Measurements from ENCODE around the gene SLC6A1.

Gene SLC6A1

DNA sequence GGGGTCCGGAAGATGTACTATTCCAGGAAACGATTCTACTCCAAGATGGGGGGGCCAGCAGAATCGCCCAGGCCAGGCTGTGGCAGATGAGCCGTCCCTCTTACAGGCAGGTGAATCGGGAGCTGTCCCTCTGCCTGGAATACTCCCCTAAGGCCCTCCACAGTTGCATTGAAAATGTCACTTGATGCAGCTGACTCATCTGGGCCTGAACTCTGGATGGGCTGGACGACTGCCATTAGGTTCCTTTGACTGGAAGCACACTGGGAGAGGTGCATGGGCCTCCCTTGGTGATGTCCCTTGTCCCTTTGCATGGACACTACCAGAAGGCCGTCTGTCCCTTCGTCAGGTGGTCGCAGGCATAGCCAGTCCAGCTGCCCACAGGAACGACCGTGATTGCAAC lies 92.1 kb downstream of the SLC6A1 start:
- TF ChIP-seq POLR2AphosphoS5 (IDR thresholded peaks at IDR 0.05; ENCODE audit: low read depth, low read length), result no peak
- TF ChIP-seq FOXP2 (optimal IDR thresholded peaks at IDR 0.05; ENCODE audit: borderline replicate concordance, extremely low read depth, extremely low read length, insufficient read depth), result no peak
- no peak for TF ChIP-seq SIN3A (IDR thresholded peaks at IDR 0.05; ENCODE audit: borderline replicate concordance, insufficient read depth, low read length)

- no peak for TF ChIP-seq POLR2AphosphoS5 (IDR thresholded peaks at IDR 0.05; ENCODE audit: low read depth, low read length)
- TF ChIP-seq REST (IDR thresholded peaks at IDR 0.05; ENCODE audit: insufficient read depth in 1 of 2, low read depth in 2 of 2, low read length in 2 of 2), result no peak
- no peak for TF ChIP-seq TAF1 (IDR thresholded peaks at IDR 0.05; ENCODE audit: borderline replicate concordance, insufficient read depth, low read length)
- TF ChIP-seq FOXP2 (optimal IDR thresholded peaks at IDR 0.05; ENCODE audit: borderline replicate concordance, extremely low read depth, extremely low read length, insufficient read depth), result no peak
- TF ChIP-seq SIN3A (IDR thresholded peaks at IDR 0.05; ENCODE audit: borderline replicate concordance, insufficient read depth, low read length), result no peak
These were observed 92.7 kb downstream of the SLC6A1 start for GRCh38 chr3:11085093-11085840.

- TF ChIP-seq SIN3A (IDR thresholded peaks at IDR 0.05; ENCODE audit: borderline replicate concordance, insufficient read depth, low read length), result no peak
These were observed 94.3 kb downstream of the SLC6A1 start for GRCh38 chr3:11086856-11087255.

DNA sequence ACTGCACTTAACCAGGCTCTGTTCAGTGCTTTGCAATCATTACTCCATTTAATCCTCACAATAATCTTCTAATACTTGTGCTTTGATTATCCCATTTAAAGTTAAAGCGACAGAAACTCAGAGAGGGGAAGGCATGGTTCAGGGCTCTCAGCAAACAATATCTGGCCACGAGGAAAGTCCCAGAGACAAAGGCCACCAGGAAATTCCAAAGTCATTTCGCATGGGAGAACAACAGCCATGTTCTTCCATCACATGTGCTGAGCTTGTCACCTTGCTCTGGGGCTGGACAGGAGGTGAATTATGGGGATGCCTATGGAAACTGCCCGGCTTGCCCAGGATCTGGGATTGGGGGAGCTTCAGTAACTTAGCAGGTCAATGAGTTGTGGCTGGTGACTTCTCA lies 95.5 kb downstream of the SLC6A1 start:
- TF ChIP-seq FOXP2 (optimal IDR thresholded peaks at IDR 0.05; ENCODE audit: borderline replicate concordance, extremely low read depth, extremely low read length, insufficient read depth) (no peak), TAF1 (IDR thresholded peaks at IDR 0.05; ENCODE audit: borderline replicate concordance, insufficient read depth, low read length) (no peak), POLR2AphosphoS5 (IDR thresholded peaks at IDR 0.05; ENCODE audit: low read depth, low read length) (no peak), REST (IDR thresholded peaks at IDR 0.05; ENCODE audit: insufficient read depth in 1 of 2, low read depth in 2 of 2, low read length in 2 of 2) (no peak), SIN3A (IDR thresholded peaks at IDR 0.05; ENCODE audit: borderline replicate concordance, insufficient read depth, low read length) (no peak)

DNA sequence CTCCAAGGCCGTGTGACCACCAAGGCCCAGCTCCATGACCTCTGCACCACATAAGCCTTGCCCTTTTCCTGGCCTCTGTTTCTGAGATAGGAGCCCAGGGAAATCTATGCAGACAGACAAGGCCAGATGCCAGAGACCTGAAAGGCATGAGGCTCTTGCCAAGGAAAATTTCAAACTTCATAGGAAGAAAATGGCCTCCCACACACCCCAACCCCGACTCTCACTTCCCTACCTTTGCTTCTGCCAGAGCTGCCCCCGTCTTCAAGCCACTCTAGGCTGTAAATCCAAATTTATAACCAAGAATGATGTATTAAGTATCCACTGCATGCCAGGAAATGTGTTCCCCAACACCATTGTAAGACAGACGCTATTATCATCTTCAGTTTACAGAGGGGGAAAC lies 96.3 kb downstream of the SLC6A1 start:
- no peak for TF ChIP-seq SIN3A (IDR thresholded peaks at IDR 0.05; ENCODE audit: borderline replicate concordance, insufficient read depth, low read length)
- TF ChIP-seq REST (IDR thresholded peaks at IDR 0.05; ENCODE audit: insufficient read depth in 1 of 2, low read depth in 2 of 2, low read length in 2 of 2), result no peak
- TF ChIP-seq POLR2AphosphoS5 (IDR thresholded peaks at IDR 0.05; ENCODE audit: low read depth, low read length), result no peak
- no peak for TF ChIP-seq FOXP2 (optimal IDR thresholded peaks at IDR 0.05; ENCODE audit: borderline replicate concordance, extremely low read depth, extremely low read length, insufficient read depth)
- no peak for TF ChIP-seq TAF1 (IDR thresholded peaks at IDR 0.05; ENCODE audit: borderline replicate concordance, insufficient read depth, low read length)

Measured in PFSK-1 (cell line).